ENCODE results near the gene DDB1. TPM values are rescaled to one million over a fixed set of nuclear protein-coding genes. Genes with fewer than 3 reads are reported as not detected.

DDB1 gene
- total RNA-seq = 193 TPM

DNA sequence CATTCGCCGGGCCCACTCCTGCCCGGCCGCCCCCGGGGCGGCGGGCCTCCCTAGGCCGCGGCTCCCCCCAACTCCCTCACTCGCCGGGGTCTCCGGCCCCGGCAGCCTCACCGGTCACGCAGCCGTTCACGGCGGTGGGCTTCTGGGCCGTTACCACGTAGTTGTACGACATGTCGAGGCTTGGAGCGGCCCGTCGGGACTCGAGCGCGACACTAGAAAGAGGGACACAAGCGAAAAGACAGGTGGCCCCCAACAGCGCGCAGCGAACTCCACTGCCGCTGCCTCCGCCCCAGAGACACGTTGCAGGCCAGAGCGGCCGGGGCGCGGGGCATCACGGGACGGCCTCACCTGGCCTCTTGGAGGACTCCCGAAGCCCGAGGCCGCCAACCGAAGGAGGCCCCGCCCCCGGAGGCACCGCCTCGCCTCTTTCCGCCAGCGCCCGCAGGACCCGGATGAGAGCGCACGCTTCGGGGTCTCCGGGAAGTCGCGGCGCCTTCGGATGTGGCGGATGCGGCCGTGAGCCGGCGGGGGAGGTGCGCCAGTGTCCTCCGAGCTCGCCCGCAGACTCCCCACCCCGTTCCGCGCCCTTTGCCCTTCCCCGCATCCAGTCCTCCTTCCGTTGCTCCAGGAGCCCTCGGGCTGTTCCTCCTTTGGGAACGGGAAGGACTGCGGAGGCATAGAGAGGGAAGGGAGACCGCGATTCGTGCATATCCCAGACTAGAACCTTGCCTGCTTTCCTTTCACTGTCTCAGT is at the start of gene DDB1, which contains the start of gene TKFC:
Gene DDB1, minus strand, starts transcription at position 309 of the 753 bp plus-strand sequence. Its CDS starts 137 bp downstream, at position 172.
Gene TKFC, plus strand, starts transcription at position 432 of the 753 bp plus-strand sequence. CDS start 1,501 bp downstream, outside the sequence.
- peak; percentile 97 for DNase-seq (ENCODE audit: low spot score)

DNA sequence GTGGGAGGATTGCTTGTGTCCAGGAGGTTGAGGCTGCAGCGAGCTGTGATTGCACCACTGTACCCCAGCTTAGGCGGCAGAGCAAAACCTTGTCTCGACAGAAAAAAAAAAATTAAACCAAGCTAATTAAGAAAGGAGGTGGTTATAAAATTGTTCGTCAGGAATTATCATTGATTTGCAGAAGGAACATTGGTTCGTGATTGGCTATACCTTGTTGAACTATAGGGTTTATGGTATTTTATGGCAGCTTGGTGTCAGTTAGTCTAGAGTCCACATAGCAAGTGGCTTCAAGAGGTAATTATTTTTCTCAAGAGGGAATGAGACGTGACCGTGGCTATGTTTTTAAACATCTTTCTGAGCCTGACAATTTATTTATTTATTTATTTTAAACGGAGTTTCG is 48.0 kb upstream of the DDB1 start:
- DNase-seq (ENCODE audit: low spot score) = no peak

DNA sequence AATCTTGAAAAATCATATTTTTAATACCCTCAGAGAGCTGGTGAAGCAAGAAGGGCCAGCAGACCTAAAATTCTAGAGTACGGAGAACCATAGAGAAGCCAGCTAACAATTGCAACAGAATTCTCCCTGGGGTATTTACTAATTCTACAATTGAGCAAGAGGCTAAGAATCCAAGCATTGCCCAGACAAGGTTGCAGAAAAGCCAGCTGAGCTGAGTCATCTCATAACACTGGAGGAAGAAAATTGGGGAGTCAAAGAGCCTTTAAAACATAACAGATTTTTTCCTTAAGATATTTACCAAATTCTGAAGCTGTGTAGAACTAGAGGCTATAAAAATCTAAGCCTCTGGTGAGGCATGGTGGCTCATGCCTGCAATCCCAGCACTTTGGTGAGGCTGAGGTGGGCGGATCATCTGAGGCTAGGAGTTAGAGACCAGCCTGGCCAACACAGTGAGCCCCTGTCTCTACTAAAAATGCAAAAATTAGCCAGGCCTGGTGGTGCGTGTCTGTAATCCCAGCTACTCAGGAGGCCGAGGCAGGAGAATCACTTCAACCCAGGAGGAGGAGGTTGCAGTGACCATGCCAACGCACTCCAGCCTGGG is 45.9 kb upstream of the DDB1 start:
- DNase-seq (ENCODE audit: low spot score) = no peak

DNA sequence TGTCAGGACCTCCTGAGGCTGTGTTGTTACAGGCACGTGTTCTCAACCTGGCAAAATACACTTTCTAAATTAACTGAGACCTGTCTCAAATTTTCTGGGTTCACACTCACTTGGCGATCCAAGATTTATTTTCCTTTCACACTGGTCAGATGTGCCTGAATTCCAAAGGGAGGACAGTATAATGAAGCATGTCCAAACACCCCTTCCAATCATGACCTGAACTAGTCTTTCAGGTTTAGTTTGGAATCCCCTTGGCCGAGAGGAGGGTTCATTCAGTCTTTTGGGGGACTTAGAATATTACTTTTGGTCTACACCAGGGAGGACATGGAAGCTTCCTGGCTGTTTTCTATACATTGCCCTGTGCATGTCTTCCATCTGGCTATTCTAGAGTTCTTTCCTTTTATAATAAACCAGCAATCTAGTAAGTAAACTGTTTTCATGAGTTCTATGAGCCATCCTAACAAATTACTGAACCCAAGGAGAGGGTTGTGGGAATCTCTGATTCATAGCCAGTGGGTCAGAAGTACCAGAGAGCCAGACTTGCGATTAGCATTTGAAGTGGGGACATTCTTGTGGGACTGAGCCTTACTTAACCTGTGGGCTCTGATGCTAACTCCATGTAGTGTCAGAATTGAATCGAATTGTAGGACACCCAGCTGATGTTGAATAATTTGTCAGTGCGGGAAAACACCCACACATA is 44.7 kb upstream of the DDB1 start:
- no peak for DNase-seq (ENCODE audit: low spot score)

DNA sequence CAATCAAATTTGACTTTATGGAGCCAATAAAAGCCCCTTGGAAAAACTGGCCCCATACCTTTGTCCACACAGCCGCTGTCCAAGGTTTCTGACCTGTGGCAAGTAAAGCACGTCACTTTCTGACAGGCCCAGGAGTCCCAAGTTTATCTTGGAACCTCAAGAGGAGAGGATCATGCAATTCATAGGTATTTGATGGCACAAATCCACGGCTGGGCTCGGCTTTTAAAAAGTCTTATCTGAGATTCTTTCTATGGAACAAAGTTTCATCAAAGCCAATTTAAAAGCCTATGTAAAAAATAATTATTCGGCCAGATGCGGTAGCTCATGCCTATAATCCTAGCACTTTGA is 42.8 kb upstream of the DDB1 start:
- no peak for DNase-seq (ENCODE audit: low spot score)

DNA sequence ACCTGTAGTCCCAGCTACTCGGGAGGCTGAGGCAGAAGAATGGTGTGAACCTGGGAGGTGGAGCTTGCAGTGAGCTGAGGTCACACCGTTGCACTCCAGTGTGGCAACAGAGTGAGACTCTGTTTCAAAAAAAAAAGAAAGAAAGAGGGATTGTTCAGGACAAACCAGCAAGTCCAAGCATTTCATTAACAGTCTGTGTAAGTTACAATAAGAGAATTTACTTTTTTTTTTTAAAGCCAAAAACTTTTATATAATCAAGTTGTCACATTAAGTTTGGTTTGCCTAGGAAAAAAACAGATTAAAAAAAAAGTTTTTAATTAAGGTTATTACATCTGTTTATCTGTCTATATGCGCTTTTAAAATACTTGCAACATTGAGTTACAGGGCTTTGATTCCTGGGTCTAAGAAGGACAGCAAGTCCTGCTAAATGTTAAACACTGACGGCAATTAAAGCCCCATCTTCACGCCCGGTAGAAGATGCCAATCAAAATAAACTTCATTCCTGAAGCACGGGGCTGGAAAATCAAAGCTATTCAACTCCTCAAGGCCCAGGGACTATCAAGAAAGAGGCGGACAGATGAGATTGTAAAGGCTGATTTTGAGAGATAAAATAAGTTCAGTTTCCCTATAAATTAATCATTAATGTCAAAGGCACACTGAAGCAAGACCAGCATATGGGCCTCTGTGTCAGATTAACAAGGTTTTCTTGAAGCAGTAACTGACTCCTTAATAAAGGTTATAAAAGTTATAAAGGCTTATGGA is 39.9 kb upstream of the DDB1 start:
- DNase-seq (ENCODE audit: low spot score) = no peak

DNA sequence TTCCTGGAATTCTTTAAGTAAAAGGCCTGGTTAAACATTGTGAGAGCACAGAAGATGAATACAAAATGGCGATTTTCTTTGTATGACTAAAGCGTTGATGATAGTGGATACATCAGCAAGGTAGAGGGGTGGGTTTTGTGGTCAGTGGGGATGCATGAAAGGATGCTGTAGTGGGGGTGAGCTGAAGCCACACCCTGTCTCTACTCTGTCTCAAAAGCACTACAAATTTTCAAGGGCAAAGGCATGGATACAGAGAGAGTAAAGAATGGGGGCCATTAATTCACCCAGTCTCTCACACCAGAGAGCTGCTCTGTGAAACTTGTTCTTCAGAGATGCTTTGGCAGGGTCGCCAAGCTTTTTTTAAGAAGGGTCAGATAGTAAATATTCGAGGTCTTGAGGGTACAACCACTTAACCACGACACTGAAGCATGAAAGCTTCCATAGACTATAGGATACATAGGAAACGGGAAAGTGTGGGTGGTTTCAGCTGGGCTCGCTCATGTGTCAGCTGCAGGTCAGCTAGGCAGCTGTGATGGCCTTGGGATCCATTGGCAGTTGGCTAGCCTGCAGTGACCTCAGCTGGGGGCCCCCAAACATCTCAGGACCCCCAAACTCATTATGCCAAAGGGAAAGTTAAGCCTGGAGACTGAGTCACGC is 37.6 kb upstream of the DDB1 start:
- DNase-seq (ENCODE audit: low spot score) = no peak

- DNase-seq (ENCODE audit: low spot score) = peak; percentile 78
Observed at GRCh38 chr11:61369372-61370348, 36.8 kb upstream of the DDB1 start.

- no peak for DNase-seq (ENCODE audit: low spot score)
Observed at GRCh38 chr11:61368646-61369045, 35.7 kb upstream of the DDB1 start.

DNA sequence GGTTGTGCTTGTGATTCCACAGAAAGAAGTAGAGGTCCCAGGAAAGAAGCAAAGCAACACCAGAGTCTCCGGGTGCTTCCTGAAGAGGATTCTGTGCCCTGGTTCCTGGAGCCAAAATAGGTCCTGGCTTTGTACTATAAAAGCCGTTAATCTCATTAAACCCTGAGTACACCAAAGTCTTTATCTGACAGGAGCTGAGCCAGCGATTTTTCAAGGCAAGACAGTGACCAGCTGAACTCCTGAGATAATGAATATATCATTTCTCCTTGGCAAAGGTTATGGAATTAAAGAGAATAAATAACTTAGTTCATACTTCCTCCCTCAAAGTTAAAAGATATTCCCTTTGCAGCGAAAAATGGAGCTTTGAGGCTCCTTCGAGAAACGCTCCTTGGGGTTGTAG is 34.5 kb upstream of the DDB1 start:
- DNase-seq (ENCODE audit: low spot score) = no peak

DNA sequence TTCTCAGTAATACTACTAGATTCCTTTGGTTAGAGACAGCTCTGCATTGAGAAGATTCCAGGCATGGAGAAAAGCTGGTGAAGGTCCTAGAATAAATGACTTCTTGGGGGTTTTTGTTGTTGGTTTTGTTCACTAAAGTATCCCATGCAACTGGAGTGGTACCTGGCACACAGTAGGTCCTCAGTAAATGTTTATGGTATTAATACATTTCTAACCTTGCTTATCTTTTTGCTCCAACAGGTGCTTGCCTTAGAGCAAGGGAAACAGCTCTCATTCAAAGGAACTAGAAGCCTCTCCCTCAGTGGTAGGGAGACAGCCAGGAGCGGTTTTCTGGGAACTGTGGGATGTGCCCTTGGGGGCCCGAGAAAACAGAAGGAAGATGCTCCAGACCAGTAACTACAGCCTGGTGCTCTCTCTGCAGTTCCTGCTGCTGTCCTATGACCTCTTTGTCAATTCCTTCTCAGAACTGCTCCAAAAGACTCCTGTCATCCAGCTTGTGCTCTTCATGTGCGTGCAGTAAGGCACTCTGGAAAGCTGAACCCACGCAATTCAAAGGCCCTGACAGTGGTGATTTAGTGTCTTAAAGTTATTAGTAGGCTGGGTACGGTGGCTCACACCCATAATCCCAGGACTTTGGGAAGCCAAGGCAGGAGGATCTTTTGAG is 31.2 kb upstream of the DDB1 start:
- DNase-seq (ENCODE audit: low spot score) = no peak

GRCh38 chr11:61362542-61362875 is 29.6 kb upstream of the DDB1 start:
- no peak for DNase-seq (ENCODE audit: low spot score)

DNA sequence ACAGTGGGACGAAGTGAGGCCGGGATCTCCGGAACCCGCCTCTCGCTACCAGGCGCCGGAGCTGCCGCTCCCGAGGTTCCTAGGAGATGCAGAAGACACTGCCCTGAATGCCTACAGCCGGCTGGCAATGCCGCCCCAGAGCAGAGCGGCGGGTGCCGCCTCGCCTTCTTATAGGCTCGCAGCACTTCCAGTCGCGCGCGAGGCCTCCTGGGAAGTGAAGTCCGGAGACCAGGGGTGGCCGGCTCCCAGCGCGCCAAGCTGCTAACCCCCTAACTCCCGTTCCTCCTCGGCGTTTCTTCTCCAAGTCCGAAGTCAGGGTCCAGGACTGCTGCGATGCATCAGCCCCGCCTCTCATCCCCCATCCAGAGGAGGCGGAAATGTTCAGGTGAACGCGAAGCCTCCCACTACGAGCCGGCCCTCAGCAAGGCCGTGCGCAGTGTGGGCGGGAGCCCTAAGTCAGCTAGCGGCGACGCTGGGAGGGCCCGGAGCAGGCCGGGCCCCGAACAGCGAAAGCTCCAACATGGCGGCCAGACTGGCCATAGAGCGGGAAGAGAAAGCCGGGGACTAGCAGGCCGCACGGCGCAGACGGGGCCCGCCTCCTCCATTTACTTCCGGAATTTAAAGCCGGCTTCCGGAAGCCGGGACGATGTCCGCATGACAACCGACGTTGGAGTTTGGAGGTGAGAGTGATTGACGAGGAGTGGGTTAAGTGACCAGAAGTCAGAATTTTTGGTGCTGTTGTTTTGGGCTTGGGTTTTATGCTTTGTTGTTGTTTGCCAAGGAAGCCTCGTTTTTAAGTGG is 29.0 kb upstream of the DDB1 start, which contains the start of the genes CYB561A3 and TMEM138:
Gene CYB561A3, minus strand, starts transcription at position 142 of the 801 bp plus-strand sequence. CDS start 5,169 bp downstream, outside the sequence.
Gene TMEM138, plus strand, starts transcription at position 634 of the 801 bp plus-strand sequence. CDS start 2,017 bp downstream, outside the sequence.
- peak; percentile 94 for DNase-seq (ENCODE audit: low spot score)

DNA sequence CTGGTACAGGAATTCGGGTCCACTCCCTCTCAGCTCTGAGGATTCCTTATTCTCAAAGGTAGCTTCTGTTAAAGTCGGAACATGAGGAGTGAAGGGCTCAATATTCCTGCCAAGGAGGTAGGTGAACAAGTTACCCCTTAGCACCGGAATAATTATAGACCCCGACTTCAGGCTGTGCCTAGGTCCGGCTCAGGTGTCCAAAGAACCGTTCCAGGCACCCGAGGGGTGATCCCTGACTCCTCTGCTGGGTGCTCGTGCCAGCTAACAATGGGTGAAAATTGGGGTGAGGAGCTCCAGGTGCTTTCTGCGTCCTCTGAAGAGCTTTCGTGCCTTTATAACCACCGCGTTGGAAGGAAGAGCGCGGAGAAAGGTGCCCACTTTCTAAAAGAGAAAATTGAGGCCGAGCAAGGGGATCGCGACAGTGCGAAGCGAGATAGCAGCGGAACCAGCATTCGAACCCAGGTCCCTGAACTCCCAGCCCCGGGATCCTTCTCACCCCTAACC is 28.4 kb upstream of the DDB1 start:
- DNase-seq (ENCODE audit: low spot score) = no peak

DNA sequence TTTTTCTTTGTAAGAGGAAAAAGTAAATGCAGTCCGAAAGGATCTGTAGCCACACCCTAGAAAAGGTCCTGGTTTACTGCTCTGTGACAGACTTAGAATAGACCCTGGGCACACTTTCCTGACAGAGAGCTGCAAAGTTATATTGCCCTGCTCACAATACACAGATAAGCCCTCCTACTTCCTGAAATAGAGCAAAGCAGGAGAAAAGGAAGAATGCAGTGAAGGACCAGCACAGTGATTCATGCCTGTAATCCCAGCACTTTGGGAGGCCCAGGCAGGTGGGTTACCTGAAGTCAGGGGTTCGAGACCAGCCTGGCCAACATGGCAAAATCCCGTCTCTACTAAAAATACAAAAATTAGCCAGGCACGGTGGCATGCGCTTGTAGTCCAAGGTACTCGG is 26.6 kb upstream of the DDB1 start:
- DNase-seq (ENCODE audit: low spot score) = no peak

DNA sequence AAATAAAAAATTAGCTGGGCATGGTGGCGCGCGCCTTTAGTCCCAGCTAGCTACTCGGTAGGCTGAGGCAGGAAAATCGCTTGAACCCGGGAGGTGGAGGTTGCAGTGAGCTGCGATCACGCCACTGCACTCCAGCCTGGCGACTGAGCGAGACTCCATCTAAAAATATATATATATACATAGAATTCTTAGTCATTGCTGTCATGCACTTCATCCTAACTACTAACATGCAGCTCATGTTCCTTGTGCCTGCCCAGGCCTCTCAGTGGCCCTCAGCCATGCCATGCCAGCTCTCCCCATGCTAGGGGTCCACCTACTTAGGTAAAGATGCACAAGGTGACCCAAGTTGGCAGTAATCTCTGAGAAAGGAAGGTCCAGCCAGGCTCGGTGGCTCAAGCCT is 25.7 kb upstream of the DDB1 start:
- no peak for DNase-seq (ENCODE audit: low spot score)

DNA sequence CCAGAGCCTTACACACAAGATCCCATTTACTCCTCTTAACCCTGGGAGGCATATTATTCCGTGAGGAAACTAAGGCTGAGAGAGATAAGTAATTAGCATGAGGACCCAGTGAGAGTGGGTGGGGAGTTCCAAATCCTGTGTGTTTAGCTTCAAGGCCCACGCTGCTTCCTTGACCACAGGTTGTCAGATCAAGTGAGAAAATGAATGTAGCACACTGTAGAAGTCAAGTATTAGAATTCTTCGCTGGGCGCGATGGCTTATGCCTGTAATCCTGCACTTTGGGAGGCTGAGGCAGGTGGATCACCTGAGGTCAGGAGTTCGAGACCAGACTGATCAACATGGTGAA is 25.0 kb upstream of the DDB1 start:
- no peak for DNase-seq (ENCODE audit: low spot score)

GRCh38 chr11:61357233-61357893 is 24.5 kb upstream of the DDB1 start:
- DNase-seq (ENCODE audit: low spot score) = no peak
